Activated naive CD4-positive, alpha-beta T cell treated with anti-CD3 and anti-CD28 coated beads, Interleukin-2, amount 50 U/mL, for 16 hours (primary cell): Measurements from ENCODE around the gene METRNL.

Experiments used
- DNase-seq: peaks from one replicate; pipeline ENCODE4 v3.0.0-alpha.2; 2020

METRNL gene

DNA sequence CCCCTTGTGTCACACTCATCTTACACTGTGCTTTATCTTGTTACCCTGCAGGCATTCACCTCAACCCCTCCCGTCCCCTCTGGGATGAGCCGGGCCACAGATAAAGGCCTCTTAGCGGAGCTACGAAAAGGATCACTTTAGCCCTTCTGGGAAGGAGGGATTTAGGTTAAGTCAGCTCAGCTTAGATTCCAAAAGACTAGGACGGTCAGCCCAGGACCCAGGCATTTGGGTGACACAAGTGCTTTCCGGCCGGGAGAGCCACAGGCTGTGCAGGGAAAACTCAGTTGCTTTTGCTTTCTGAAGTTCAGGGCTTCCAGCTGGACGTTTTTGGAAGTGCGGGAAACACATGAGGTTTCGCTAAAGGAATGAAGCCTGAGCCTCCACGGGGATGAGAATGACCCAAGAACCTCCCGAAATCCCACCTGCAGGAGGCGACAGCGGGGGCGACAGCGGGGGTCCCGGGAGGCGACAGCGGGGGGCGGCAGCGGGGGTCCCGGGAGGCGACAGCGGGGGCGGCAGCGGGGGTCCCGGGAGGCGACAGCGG is 11.6 kb upstream of the METRNL start:
- no peak for DNase-seq

DNA sequence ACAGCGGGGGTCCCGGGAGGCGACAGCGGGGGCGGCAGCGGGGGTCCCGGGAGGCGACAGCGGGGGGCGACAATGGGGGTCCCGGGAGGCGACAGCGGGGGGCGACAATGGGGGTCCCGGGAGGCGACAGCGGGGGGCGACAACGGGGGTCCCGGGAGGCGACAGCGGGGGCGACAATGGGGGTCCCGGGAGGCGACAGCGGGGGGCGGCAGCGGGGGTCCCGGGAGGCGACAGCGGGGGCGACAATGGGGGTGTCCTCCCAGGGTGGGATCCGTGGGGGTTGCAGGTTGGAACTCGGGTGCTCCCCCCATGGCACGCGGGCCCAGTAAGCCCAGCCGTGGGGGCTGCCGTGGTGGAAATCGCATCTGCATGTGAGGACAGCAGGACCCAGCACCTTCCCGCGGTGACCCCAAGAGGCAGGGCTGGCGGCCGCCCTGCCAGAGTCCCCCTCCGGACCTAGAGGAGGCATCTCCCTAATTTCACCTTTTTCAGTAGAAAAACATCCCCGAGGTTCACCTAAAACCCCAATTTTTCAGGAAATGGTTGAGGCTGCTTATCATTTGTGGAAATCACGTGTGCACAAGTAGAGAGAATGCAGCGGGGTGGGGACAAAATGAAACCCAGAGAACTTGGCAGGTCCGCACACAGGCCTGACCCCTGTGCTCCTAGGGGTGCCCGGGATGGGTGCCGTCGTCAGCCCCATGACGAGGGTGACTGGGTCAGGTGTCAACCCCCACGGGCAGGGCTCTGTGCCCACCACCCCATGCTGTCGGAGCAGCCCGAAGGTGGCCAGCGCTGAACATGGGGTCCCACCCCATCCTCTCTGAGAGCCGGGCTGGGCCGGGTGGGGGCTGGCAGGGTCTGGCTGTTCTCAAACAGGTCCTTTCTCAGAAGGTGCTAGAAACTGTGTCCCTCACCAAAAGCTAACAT is 10.5 kb upstream of the METRNL start:
- DNase-seq, result no peak

DNA sequence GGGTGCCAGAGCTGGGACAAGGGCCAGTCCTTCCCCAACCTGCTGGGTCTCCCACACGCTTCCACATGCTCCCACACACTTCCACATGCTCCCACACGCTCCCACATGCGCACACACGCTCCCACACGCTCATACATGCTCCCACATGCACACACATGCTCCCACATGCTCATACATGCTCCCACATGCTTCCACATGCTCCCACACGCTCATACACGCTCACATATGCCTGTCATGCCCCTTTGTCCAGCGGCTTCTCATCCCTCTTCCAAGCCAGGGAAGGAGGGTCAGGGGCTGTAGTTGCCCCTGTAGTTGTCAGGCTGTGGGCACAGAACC is 9.9 kb upstream of the METRNL start:
- no peak for DNase-seq

DNA sequence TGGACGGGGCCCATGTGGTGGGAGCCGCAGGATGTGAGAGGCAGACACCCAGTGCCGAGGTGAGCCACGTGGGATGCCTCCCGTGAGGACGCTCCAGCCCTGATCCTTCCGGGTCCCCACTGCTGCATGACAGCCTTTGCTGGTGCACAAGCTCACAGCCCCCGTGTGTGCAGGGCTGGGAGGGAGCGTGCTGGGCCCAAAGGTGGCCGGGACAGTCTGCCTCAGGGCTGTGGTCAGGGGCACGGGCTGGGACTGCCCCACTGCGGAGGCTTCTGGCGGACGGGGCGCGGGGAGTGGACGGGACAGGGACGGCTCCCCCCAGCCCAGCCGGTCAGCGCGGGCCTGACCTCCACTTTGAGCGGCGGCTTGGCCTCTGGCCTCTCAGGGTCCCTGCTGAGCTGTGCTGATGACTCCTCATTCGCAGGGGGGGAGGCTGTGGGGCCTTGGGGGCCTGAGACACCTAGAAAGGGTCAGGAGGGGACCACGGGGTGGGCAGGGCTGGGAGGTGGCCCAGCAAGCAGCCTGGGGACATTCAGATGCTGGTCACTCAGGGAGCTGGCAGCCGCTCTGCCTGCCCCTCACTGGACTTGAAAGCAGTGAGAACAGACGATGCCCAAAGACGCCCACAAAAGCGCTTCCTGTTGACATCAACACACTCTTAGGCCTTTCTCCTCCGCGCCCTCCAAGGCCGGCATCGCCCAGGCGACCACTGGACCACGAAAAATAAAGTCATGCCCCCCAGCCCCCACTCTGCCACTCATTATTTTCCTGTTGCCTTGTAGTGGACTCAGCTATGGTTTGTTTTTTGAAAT is 9.3 kb upstream of the METRNL start:
- no peak for DNase-seq

DNA sequence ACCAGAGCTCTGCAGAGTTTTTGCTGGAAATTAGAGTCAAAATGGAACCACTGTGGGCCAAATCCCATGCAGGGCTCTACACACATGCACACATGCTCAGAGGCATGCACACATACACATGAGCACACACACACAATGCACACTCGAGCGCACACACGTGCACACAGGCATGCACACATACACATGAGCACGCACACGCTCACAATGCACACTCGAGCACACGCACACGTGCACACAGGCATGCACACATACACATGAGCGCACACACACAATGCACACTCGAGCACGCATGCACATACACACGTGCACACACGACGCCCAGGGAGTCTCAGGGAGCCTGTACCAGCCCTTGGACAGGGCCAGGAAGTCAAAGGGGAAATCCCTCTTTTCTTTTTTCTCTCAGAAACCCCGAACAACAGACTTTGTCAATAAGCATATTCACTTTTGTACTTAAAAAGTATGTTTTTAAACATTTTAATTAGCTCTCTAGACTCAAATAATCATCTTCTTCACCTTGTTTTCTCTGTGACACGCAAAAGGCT is 8.5 kb upstream of the METRNL start:
- no peak for DNase-seq

DNA sequence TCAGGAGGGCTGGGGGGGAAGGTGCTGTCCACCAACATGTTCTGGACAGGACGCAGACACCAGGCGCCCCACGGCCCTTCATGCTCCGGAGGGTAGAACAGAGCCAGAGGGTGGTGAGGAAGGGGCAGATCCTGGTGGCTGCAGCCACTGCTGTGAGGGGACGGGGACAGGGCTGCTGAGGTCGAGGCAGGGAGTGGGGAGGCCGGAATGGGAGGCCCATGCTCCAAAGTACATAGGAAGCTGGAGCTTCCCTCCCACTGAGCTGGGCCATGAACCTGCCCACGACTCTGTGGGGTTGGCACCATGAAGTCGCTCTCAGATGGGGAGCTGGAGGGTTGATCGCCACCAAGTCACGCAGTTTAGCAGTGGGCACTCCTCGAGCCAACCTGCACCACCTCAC is 8.0 kb upstream of the METRNL start:
- no peak for DNase-seq

DNA sequence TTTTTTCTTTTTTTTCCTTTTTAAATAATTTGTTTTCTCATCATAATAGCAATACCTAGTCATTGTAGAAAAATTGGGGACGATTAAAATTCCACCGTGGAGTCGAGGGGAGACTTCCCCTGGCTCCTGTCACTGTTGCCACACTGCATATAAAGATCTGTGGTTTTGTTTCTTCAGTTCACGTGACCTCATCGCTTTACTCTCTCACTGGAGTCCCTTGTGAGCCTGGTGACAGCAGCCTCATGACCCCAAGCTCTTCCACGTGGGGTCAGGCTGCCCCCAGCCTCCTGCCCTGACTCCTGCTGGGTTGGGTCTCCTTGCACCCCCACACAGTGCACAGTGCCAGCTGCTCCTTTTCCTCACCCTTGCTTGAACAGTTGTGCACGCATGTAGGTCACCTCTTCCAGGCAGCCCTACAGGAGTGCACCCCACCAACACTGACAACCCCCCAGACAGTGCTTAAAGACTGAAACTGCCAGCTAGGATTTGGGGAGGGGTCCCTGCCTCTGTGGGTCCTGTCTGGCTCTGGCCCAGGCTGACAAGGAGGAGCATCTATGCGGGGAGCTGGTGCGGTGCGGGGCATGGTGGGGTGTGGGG is 7.3 kb upstream of the METRNL start:
- DNase-seq, result no peak

DNA sequence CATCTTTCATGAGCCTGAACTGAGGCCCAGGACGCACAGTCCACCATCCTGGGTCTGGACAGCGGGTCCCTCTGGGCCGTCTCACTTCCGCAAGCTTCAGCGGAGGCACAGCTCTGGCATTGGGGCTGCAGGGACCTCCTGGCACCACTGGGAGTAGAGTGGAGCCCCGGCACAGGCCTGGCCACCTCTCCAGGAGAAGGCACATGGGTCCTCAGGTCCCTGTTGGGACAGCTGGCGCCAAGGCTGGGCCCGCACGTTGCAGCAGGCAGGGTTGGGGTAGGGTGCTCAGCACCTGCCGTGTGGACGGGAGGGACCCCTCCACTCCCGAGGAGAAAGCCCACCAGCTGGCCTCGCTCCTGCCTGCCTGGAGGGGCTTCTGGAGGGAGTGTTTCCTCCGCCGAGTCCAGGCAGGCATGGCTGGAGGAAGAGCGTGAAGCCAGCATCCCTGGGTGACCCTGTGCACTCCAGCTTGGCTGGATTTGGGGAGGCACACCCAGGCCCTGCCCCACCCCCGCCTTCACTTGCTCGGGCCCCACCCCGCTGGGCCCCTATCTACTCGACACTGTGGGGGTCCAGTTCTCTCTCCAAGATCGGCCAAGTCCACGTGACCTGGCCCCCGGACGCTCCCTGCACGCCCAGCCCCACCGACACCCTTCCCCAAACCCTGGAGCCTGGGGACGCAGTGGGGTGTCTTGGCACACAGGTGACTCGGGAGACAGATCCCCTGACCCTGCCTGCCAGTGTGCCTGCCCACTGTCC is 6.6 kb upstream of the METRNL start:
- DNase-seq, result no peak

DNA sequence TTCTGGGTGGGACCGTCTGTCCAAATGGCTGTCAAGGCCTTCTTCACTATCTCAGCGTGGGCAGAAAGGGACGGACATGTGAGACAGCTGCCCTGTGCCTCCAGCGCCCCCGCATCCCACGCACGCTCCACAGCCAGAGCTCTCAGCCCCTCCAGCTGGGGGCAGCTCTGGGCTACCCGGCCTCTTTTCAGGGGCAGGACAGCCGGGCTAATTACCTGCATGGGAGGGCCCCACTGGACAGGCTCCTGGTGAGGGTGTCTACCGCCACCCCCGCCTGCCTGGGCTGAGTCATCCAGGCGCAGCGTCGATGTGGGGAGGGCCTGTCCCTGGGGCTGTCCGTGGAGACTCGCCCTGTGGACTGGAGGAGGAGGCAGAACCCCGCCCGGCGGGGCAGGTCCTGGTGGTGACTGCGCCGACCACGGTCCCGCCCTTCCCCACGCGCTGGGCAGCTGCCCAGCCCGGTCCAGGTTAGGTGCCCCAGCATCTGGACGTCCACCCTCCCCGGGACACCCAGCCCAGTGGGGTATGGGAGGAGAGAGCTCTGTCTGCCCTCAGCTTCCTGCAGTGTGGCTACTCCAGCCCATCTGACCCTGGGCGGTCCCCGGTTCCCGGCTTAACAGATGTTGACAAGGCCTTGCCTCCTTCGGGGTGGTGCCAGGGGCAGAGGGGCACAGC is 5.9 kb upstream of the METRNL start:
- no peak for DNase-seq

DNA sequence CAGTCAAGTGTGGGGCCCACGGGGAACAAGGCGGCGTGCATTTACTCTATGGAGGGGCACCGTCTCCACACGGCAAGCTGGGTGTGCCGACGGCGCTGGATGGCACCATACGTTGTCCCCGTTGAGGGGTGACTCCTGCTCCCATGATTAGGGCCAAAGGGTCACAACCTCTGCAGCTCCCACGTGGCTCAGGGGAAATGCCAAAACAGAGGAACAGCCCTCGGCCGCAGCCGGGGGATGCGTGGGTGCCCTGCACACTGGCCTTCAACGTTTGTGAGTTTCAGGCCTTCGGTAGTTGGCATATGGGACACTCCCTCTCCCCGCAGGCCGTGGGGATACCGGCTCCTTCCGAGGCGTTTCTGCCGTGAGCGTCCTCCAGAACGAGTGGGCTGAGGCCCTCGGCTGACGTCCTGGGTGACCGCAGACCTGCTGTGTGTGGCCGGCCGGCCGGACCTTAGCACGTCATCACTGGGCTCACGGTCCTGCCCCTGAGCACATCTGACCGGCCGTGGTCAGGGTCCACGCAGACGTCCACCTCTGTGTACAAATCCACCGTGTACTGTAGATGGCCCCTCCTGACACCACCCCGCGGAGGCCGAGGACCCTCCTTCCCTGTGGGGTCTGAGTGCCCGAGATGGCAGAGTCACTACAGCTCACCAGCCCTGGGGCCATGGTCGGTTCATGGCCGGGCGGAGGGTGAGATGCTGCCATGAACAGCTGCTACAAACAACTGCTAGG is 4.8 kb upstream of the METRNL start:
- no peak for DNase-seq

DNA sequence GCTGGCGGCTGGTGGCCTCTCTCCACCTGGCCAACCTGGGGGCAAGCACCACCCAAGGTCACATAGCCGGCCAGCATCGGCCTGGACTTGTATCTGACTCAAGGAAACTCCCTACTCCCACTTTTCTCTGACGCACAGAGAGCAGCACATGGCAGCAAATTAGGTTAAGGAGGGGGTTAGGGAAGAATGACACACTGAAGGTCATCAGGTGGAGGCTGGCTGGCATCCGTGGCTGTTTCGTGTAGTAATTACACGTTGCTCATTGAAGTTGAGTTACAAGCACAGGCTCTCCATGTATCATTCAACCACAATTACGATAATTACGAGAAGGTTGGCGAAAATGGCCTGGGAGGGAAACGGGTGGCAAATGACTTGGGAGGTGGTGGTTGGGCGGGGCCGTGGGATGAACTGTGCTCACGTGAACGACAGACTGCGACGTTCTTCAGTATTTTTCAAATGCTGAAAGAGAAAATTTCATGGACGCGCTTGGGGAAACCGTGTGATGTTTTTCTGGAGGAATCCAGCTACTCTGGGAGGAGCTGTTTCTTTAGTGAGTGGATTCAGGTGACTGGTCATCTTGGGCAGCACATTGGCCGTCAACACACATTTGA is 4.0 kb upstream of the METRNL start:
- DNase-seq, result no peak

DNA sequence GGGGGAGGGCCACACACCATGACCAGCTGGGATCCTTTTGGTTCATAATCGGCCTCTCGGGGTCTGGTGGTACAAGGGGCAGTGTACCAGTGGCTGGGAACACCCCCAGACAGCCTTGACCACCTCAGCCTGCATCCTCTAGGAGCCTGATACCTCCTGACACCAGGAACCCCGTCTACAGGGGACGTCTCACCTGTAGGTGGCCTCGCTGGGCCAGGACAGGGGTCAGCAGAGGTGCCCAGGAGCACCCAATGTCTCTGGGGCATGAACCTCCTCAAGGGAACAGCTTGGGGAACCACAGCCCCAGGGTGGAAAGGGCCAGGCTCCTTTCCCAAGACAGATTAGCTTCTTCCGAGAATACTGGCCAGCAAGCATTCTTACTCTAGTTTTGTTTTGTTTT is 2.5 kb upstream of the METRNL start:
- no peak for DNase-seq

DNA sequence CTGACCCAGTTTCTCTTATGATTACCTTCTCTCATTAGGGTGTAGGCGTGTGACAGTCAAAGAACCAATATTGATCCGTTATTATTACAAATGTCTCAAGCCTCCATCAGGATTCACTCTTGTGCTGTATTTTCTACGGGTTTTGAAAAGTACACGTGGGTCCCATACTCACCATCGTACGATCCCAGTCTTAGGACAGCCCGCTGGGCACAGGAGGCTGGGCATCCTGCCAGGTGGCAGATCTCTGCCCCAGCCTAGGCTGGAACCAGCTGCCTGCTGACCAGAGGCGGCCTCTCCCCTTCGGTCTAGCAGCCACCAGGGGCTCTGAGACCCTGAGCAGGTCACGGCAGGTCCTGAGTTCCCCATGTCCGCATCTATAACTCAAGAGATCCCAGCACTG is 2.0 kb upstream of the METRNL start:
- no peak for DNase-seq

DNA sequence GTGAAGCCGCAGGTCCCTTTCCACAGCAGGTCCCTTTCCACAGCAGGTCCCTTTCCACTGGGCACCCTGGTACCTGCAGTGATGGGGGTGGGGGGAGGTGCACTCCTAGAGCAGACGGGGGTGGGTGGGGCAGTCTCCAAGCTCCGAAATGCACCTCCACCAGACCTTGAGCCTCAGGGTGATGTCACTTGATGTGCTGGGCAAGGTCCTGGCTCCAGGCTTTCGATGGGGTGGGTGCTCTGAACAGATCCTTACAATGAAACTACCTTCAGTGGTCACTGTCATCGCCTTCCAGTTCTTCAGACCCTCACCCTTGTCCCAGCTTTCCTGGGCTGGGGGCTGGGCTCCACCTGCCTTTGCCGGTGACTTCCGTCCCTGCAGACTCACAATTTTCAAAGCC is 1.5 kb upstream of the METRNL start:
- DNase-seq, result no peak

DNA sequence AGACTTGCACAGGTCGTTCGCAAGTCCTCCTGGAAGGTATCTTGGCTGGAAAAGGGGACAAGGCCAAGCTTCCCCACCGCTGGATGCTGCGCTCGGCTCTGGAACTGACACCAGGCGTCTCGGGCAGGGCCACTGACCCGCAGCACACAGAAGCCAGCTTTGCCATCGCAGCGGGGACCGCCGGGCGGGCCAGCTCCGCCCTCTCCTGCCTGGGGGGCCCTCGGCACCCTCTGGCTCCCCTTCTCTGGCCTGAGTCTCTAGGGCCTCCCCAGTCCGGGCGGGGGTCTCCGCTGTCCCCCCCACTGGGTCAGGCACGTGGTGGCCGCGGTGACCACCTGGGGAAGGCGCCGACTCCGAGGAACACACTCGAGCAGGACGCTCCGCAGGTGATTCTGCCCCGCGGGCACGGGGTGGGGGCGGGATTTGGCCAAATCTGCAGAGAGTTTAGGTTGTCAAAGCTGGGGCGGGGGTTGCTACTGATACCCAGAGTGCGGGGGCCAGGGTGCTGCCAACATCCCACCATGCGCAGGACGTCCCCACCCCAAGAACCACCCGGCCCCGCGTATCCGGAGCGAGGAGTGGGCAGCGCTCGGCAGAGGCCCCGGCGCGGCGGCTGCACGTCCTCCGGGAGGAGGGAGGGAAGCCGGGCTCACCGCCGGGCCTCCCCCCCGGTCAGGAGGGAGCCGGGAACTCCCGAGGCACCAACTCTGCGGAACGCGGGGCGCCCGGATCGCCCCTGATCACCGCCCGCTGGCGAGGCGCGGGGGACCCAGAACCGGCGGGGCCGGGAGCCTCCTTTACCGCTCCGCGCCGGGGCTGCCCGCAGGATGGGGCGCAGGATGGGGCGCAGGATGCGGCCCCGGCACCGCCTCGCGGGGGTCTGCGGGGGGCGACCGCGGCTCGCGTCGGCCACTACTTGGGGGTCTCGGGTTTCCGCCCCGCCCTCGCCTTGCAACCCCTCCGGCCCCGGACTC is 744 bp upstream of the METRNL start:
- peak; percentile 22 for DNase-seq

DNA sequence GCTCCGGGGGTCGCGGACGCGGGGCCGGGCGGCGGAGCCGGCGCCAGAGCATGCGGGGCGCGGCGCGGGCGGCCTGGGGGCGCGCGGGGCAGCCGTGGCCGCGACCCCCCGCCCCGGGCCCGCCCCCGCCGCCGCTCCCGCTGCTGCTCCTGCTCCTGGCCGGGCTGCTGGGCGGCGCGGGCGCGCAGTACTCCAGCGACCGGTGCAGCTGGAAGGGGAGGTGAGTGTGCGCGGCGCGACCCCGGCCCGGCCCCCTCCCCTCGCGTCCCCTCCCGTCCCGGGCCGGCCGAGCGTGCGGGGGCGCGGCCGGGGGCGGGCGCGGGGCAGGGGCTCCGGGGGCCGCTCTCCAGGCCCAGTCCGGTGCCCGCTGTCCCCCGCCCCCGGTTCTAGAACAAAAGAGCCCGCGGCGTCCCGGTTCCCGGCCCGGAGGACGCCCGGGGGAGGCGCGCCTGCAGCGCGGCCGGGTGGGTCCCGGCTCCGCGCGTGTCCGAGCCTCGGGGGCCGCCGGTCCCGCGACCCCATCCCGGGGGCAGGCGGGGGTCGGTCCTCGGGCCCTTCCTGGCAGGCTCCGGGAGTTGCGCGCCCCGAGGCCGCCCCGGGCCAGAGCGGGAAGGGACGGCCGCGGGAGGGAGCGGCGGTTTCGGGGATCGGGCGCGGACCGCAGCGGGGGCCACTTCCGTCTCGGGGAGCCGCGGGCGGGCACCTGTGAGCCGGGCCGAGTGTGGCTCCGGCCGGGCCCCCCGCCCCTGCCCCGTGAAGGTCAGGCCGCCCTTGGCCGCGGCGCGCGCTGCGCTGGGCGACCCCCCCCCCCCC is 563 bp downstream of the METRNL start:
- DNase-seq, result no peak

DNA sequence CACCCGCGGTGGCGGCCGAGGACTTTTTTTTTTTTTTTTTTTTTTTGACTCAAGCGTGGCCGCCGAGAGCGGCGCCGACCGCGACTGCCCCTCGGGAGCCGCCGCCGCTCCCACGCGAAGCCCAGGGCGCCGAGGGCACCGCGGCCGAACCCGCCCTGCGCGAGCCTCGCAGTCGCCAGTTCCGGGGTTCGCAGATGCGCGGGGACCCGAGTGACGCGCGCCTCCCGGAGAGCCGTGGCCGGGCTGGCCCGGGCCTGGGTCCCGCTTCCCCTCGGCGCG is 1.1 kb downstream of the METRNL start:
- DNase-seq, result no peak

DNA sequence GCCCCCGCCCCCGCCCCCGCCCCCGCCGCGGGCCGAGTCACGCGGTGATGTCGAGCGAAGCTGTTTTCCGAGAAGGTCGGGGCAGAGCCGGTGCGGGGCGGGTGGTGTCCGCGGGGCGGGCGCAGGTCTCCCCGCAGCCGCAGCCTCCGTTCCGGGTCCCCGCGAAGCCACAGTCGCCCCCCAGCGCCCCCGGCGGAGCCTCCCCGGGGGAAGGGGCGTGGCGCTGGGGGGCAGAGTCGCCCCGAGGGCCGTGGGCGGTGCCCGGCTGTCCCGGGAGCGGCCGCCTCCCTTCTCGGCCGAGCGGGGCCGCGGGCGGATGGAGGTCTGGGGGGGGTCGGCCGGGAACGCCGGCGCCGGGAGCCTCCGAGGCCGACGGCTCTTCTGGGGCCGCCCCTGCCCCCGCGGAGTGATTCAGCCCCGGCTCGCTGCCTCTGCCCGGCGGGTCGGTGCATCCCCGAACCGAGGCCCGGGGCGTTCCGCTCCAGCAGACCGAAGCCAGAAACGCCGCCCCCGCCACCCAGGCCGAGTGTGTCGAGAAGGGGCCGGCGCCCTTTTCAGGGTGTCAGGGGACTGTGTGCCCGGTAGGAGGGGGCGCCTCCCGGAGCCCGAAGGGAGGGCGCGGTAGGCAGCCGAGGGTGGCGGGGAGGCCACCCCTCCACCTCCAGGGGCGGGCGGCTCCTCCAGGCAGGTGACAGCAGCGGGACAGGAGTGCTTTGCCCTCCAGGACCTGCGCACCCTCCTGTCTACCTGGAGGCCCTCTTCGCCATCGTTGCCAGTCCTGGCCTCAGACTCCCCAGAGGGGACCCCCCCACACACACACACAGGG is 1.7 kb downstream of the METRNL start:
- DNase-seq, result peak; percentile 47
